ENCODE measurements around the gene PALM. TPM values are rescaled to one million over a fixed set of nuclear protein-coding genes. Genes with fewer than 3 reads are reported as not detected.

Gene PALM
- total and polyA plus RNA-seq, 9 of the 15 experiments (the other 6 are each of a cell fraction or from before 2014, with no cell fraction given) = 0.04 to 6.6 (median 1.7) TPM

GRCh38 chr19:746956-747355 lies 38.2 kb downstream of the PALM start:
- intact Hi-C loops (cut with micrococcal nuclease) (no loop called here), in situ Hi-C loops (cut with MboI) (no loop called here)
- Histone ChIP-seq H3K27me3 (ENCODE audit: control insufficient read depth in 2 of 2, insufficient read depth in 2 of 2, low read length in 2 of 2) (no peaks in the 10 kb centered on the region), H3K79me2 (ENCODE audit: control insufficient read depth, insufficient read depth, low read length) (no peaks in the 10 kb centered on the region), H3K4me3 (no peak overlapping the region), H4K20me1 (replicated peaks; ENCODE audit: control insufficient read depth, insufficient read depth, low read length) (no peaks in the 10 kb centered on the region), H3K36me3 (ENCODE audit: control insufficient read depth, insufficient read depth, low read length) (no peaks in the 10 kb centered on the region), H3K9ac (ENCODE audit: insufficient read depth in 1 of 2, low read depth in 2 of 2, low read length in 2 of 2) (no peak overlapping the region), H3K4me2 (ENCODE audit: insufficient read depth, low read length) (no peak overlapping the region), H3K4me1 (replicated peaks in 1 of 2; ENCODE audit: control insufficient read depth in 2 of 2, insufficient read depth in 2 of 2, low read length in 2 of 2) (peaks cover 15 to 60% of the 10 kb centered on the region in 2 experiments; a peak in 4 of 5 replicates), H3K9me3 (replicated peaks; ENCODE audit: control insufficient read depth, insufficient read depth, low read depth, low read length) (no peaks in the 10 kb centered on the region), H3K27ac (ENCODE audit: extremely low read depth, low read depth, low read length) (no peak overlapping the region), H2AFZ (ENCODE audit: low read depth, low read length) (no peak overlapping the region), H3K9me1 (ENCODE audit: control insufficient read depth, insufficient read depth, low read length) (no peaks in the 10 kb centered on the region)
- no TSS peak for BruUV-seq (replicated peaks)
- 91% methylated on average over 19 of the region's 22 CpGs for WGBS (ENCODE audit: insufficient coverage, low coverage, missing lambda C conversion rate)
- CTCF ChIA-PET (ENCODE audit: low intra/inter-chr PET ratio) = no interaction called here
- FAIRE-seq = no peak
- TF ChIP-seq NFIX (CRISPR knock-in tag; IDR thresholded peaks at IDR 0.05; ENCODE audit: low read depth) (no peak), DDX20 (tag; IDR thresholded peaks at IDR 0.05; ENCODE audit: low read depth) (no peak), ZNF655 (CRISPR knock-in tag; IDR thresholded peaks at IDR 0.05) (no peak), ZC3H11A (IDR thresholded peaks at IDR 0.05; ENCODE audit: low read depth, low read length) (no peak), SAP30 (IDR thresholded peaks at IDR 0.05; ENCODE audit: borderline replicate concordance, insufficient read depth, low read depth, low read length, poor library complexity, severe bottlenecking) (no peak), SMAD4 (CRISPR knock-in tag; conservative IDR thresholded peaks at IDR 0.05) (no peak), PRMT5 (CRISPR knock-in tag; IDR thresholded peaks at IDR 0.05) (no peak), NFXL1 (CRISPR knock-in tag; IDR thresholded peaks at IDR 0.05) (no peak), RBM15 (IDR thresholded peaks at IDR 0.05; ENCODE audit: insufficient read depth, low read length) (no peak)
- DNase-seq (ENCODE audit: extremely low read depth in 1 of 4, low spot score in 3 of 4) = no peak
- ATAC-seq = no peak
- POLR2A ChIA-PET = no interaction called here

Measured in K562 (cell line).